GM12878 (cell line): ENCODE measurements around the gene HCRT. TPM values are rescaled to one million over a fixed set of nuclear protein-coding genes. Genes with fewer than 3 reads are reported as not detected.

Experiments
- ATF7 ChIP-seq: fragments of 450-650 bp; IDR thresholded peaks from 2 replicates; pipeline ENCODE4 v1.6.1; 2016; ENCODE audit warnings: low read depth, mild to moderate bottlenecking
- BHLHE40 ChIP-seq, 2 experiments: fragments of 450-650 bp in 1 of 2; IDR thresholded peaks; 2 replicates each; pipeline ENCODE4 v1.6.1; 2011 to 2017; ENCODE audit warnings: low read depth in 2 of 2, borderline replicate concordance in 1 of 2, improper control_type of control experiment in 1 of 2, low read length in 1 of 2, mild to moderate bottlenecking in 1 of 2
- BRCA1 ChIP-seq: IDR thresholded peaks from 2 replicates; pipeline ENCODE4 v1.6.1; 2011; ENCODE audit warnings: low read depth, low read length, improper control_type of control experiment
- JUND ChIP-seq: IDR thresholded peaks from 2 replicates; pipeline ENCODE4 v1.6.1; 2012; ENCODE audit warnings: low read depth, mild to moderate bottlenecking, low read length, improper control_type of control experiment, moderate library complexity
- MEF2B ChIP-seq: fragments of 450-650 bp; IDR thresholded peaks from 2 replicates; pipeline ENCODE4 v1.6.1; 2018; ENCODE audit warnings: mild to moderate bottlenecking, moderate library complexity; ENCODE audit not compliant: partially characterized antibody, poor library complexity, severe bottlenecking
- MXI1 ChIP-seq: fragments of 150-350 bp; IDR thresholded peaks from 2 replicates; pipeline ENCODE4 v1.6.1; 2011; ENCODE audit warnings: low read depth, mild to moderate bottlenecking, inconsistent platforms, low read length, improper control_type of control experiment
- NFYA ChIP-seq: IDR thresholded peaks from 2 replicates; pipeline ENCODE4 v1.6.1; 2011; ENCODE audit warnings: low read depth, mild to moderate bottlenecking, low read length, improper control_type of control experiment, borderline replicate concordance
- NR2C1 ChIP-seq: fragments of 450-650 bp; IDR thresholded peaks from 2 replicates; pipeline ENCODE4 v1.6.1; 2017; ENCODE audit warnings: antibody characterized with exemption, mild to moderate bottlenecking, moderate library complexity
- RCOR1 ChIP-seq: conservative IDR thresholded peaks from 2 replicates; pipeline ENCODE4 v1.6.1; 2012; ENCODE audit warnings: low read depth, low read length, improper control_type of control experiment
- SMC3 ChIP-seq: IDR thresholded peaks from 2 replicates; pipeline ENCODE4 v1.6.1; 2011; ENCODE audit warnings: low read length, improper control_type of control experiment, borderline replicate concordance
- ZZZ3 ChIP-seq: IDR thresholded peaks from 2 replicates; pipeline ENCODE4 v1.6.1; 2011; ENCODE audit warnings: low read depth; ENCODE audit not compliant: control insufficient read depth, insufficient read length
- polyA plus RNA-seq, 11 experiments: library from polyadenylated mRNA; depleted of rRNA in 4 of 11; unstranded in 6 of 11; stranded (reverse) in 5 of 11; fragments of >200 nt; fragmentation: Nextera tagmentation in 4 of 11; fragmentation: Illumina TruSeq in 1 of 11; extraction: Ambion mirVana in 4 of 11; extraction: Trizol in 1 of 11; gene quantifications; 1 replicate in 1 of 11; 2 replicates in 10 of 11; pipeline versions ENCODE4 v1.2.1 to v1.2.3, GENCODE V29; 2011 to 2016; ENCODE audit warnings: inconsistent platforms in 2 of 11, missing spikeins in 2 of 11, low read depth in 1 of 11
- total RNA-seq, 4 experiments: library from RNA; depleted of rRNA in 3 of 4; stranded (reverse); fragments of >200 nt in 3 of 4; fragmentation: Illumina TruSeq in 1 of 4; extraction: Trizol in 1 of 4; gene quantifications; 2 replicates each; pipeline versions ENCODE4 v1.2.1 to v1.2.3, GENCODE V29; 2013 to 2021
- TF ChIP-seq, protein P1 (sequence below): fragments of 450-650 bp; IDR thresholded peaks from 2 replicates; pipeline ENCODE4 v1.6.1; 2016; ENCODE audit warnings: mild to moderate bottlenecking
- TF ChIP-seq, protein P2 (sequence below): fragments of 450-650 bp; formaldehyde crosslinking; IDR thresholded peaks from 2 replicates; pipeline ENCODE4 v1.5.0; 2022; ENCODE audit warnings: mild to moderate bottlenecking, missing genetic modification characterization
- TF ChIP-seq, protein P3 (sequence below): fragments of 450-650 bp; IDR thresholded peaks from 2 replicates; pipeline ENCODE4 v1.6.1; 2016; ENCODE audit warnings: mild to moderate bottlenecking, moderate library complexity, borderline replicate concordance
- TF ChIP-seq, protein P4 (sequence below): IDR thresholded peaks from 2 replicates; pipeline ENCODE4 v1.6.1; 2011; ENCODE audit warnings: mild to moderate bottlenecking, low read depth, low read length, moderate library complexity; ENCODE audit not compliant: insufficient replicate concordance

Gene HCRT
- total and polyA plus RNA-seq, 10 of the 15 experiments (the other 5 are each of a cell fraction or from before 2014, with no cell fraction given): 0.41 TPM; not detected in 9

DNA sequence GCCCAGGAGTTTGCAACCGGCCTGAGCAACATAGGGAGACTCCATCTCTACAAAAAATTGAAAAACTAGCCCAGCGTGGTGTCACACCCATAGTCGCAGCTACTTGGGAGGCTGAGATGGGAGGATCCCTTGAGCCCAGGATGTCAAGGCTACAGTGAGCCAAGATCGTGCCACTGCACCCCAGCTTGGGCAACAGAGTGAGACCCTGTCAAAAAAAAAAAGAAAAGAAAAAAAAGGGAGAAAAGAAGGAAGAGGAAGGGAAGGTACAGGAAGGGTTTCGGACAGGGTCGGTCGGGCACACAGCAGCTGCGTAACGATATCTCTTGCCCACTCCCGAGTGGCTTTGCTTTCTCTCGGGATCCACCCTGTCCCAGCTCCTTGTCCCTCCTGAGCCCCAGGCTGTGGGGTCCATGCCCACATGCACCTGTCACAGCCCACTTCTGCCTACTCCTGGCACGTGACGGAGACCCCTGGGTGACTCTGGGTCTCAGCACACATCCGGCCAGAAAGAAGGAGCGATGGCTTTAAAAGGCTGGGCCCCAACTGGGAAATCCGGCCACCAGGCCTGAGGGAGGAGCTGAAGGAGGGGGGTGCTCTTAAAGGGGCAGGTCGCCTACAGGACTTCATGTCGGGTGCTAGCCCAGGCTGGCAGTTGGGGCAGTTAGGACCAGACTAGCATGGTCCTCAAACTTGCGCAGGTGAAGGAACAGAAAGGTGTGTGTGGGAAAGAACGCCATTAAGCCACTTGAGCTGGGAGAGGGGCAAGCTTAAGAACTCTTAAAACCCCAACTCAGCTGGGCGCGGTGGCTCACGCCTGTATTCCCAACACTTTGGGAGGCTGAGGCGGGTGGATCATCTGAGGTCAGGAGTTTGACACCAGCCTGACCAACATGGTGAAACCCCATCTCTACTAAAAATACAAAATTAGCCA lies 9.0 kb upstream of the HCRT start, which contains the start of gene GHDC (continued):
- TF ChIP-seq, protein P1, sequence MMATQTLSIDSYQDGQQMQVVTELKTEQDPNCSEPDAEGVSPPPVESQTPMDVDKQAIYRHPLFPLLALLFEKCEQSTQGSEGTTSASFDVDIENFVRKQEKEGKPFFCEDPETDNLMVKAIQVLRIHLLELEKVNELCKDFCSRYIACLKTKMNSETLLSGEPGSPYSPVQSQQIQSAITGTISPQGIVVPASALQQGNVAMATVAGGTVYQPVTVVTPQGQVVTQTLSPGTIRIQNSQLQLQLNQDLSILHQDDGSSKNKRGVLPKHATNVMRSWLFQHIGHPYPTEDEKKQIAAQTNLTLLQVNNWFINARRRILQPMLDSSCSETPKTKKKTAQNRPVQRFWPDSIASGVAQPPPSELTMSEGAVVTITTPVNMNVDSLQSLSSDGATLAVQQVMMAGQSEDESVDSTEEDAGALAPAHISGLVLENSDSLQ: 0 out of 2 replicates have a peak, but pooled peaks have one; percentile 12
- no peak for TF ChIP-seq ATF7
- peak; percentile 82 for TF ChIP-seq MXI1
- TF ChIP-seq, protein P2, sequence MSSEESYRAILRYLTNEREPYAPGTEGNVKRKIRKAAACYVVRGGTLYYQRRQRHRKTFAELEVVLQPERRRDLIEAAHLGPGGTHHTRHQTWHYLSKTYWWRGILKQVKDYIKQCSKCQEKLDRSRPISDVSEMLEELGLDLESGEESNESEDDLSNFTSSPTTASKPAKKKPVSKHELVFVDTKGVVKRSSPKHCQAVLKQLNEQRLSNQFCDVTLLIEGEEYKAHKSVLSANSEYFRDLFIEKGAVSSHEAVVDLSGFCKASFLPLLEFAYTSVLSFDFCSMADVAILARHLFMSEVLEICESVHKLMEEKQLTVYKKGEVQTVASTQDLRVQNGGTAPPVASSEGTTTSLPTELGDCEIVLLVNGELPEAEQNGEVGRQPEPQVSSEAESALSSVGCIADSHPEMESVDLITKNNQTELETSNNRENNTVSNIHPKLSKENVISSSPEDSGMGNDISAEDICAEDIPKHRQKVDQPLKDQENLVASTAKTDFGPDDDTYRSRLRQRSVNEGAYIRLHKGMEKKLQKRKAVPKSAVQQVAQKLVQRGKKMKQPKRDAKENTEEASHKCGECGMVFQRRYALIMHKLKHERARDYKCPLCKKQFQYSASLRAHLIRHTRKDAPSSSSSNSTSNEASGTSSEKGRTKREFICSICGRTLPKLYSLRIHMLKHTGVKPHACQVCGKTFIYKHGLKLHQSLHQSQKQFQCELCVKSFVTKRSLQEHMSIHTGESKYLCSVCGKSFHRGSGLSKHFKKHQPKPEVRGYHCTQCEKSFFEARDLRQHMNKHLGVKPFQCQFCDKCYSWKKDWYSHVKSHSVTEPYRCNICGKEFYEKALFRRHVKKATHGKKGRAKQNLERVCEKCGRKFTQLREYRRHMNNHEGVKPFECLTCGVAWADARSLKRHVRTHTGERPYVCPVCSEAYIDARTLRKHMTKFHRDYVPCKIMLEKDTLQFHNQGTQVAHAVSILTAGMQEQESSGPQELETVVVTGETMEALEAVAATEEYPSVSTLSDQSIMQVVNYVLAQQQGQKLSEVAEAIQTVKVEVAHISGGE (CRISPR knock-in tag): no peak
- TF ChIP-seq NR2C1: no peak
- TF ChIP-seq BHLHE40 (IDR thresholded peaks at IDR 0.05; ENCODE audit: borderline replicate concordance in 1 of 2, low read depth in 2 of 2, low read length in 1 of 2): peak; percentile 97 to 98
- no peak for TF ChIP-seq MEF2B
- TF ChIP-seq, protein P3, sequence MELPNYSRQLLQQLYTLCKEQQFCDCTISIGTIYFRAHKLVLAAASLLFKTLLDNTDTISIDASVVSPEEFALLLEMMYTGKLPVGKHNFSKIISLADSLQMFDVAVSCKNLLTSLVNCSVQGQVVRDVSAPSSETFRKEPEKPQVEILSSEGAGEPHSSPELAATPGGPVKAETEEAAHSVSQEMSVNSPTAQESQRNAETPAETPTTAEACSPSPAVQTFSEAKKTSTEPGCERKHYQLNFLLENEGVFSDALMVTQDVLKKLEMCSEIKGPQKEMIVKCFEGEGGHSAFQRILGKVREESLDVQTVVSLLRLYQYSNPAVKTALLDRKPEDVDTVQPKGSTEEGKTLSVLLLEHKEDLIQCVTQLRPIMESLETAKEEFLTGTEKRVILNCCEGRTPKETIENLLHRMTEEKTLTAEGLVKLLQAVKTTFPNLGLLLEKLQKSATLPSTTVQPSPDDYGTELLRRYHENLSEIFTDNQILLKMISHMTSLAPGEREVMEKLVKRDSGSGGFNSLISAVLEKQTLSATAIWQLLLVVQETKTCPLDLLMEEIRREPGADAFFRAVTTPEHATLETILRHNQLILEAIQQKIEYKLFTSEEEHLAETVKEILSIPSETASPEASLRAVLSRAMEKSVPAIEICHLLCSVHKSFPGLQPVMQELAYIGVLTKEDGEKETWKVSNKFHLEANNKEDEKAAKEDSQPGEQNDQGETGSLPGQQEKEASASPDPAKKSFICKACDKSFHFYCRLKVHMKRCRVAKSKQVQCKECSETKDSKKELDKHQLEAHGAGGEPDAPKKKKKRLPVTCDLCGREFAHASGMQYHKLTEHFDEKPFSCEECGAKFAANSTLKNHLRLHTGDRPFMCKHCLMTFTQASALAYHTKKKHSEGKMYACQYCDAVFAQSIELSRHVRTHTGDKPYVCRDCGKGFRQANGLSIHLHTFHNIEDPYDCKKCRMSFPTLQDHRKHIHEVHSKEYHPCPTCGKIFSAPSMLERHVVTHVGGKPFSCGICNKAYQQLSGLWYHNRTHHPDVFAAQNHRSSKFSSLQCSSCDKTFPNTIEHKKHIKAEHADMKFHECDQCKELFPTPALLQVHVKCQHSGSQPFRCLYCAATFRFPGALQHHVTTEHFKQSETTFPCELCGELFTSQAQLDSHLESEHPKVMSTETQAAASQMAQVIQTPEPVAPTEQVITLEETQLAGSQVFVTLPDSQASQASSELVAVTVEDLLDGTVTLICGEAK: peak; percentile 84; the same call in 1 of the 2 replicates
- TF ChIP-seq JUND: no peak
- TF ChIP-seq, protein P4, sequence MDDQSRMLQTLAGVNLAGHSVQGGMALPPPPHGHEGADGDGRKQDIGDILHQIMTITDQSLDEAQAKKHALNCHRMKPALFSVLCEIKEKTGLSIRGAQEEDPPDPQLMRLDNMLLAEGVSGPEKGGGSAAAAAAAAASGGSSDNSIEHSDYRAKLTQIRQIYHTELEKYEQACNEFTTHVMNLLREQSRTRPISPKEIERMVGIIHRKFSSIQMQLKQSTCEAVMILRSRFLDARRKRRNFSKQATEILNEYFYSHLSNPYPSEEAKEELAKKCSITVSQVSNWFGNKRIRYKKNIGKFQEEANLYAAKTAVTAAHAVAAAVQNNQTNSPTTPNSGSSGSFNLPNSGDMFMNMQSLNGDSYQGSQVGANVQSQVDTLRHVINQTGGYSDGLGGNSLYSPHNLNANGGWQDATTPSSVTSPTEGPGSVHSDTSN: no peak
- TF ChIP-seq SMC3: no peak
- TF ChIP-seq BRCA1: no peak
- no peak for TF ChIP-seq NFYA
- TF ChIP-seq ZZZ3: no peak
- TF ChIP-seq RCOR1: no peak
